GM19238 (cell line): ENCODE results near the gene TGDS.
"Not testable (repeated sequence)": the region's sequence is repeated elsewhere in the genome, so short reads cannot be mapped to it uniquely, and the experiment has no call there.

Source experiments
- DNase-seq: peaks from one replicate; pipeline ENCODE4 v3.0.0; 2011; ENCODE audit warnings: low spot score; ENCODE audit not compliant: insufficient read length

Gene TGDS

DNA sequence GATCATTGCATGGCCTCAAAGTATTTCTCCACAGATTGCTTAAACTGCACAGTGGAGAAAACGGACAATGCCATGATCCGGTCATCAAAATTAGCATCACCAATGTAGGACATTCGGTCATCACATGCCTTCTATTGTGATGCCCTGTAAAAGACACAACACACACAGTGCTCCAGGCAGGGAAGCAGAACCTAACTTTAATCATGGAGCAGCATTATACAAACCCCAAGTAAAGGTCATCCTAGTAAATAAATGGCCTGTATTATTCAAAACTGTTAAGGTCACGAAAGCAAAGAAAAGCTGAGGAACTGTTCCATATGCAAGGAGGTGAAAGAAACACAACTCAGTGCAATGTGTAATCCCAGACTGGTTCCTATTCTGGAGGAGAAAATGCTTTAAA, 42.2 kb downstream of the TGDS start:
- DNase-seq: no peak

DNA sequence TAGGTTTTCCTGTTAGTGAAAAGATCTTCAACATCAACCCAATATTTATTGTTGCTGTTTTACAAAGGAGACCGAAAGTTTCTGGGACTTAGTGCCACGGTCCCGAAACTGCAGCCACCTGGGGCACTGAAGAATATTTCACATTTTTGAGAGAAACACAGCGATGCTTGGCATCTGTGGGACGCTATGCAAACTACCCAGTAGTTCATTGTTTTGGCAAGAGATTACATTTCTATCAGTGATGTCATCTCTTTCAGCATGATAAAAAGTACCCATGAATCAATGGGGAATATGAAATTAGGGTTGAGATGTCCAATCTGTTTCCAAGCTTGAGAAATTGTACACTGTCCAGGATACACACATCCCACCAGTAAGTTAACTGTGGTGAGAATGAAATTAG, 43.9 kb downstream of the TGDS start:
- no peak for DNase-seq

DNA sequence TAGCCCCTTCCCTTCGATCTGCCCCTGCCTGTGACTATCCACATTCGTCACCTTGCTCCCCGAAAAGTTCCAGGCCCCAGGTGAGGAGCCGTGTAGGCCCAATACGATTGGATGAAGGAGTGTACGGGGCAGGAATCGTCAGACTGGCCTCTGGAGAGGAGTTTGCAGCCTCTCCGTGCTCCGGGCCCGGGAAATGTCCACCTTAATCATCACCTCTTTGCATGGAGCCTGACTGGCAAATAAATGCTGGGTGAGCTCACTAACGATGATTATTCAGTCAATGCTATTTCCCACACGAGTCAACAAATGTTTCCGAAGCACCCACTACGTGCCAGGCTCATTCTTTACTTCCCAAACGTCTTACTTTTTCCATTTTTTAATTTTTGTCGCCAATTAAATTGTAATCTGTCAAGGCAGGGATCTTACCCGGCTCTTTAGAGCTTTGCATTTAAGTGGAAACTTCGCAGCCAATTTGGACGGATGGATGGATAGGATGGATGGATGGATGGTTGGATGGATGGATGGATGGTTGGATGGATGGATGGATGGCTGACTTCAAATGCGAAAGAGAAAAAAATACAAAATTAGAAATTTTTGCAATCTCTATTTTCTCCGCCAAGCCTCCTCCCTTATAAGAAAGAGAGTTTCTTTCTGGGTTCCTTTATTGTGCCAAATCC, 45.8 kb downstream of the TGDS start:
- DNase-seq: no peak

DNA sequence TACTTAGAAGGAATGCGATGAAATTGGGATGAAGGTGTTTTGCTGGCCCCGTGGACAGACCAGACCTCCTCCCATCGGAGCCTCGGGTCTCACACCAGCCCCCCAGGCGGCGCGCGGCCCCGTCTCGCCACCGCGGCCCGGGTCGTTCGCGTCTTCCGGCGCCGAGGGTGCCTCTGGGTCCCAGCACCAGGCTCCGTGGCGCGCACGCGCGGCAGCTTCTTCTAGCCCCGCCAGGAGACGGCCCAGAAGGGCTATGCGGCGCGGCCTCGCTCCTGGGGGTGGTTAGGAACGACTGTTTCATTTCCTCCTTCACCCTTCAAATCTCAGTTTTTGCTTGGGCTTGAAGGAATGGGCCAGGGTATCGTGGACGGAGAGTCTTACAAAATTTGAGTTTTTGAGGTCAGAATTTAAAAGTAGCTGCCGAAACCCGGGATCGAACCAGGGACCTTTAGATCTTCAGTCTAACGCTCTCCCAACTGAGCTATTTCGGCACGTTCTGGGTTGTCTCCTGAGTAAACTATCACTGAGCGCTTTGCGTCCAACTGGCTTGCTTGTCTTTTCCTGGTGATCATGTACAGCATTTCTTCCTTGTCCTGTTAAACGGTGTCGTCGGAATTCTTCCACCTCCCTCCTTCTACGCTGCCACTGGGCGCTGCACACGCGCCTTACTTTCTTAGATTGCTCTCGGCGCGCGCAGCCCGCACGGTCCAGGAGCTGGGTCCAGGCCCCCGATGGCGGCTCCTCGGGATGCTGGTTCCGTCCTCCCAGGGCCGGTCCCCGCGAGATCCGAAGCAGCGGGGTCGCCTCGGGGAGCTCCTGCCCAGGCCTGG, 46.5 kb downstream of the TGDS start:
- DNase-seq: peak; percentile 87

DNA sequence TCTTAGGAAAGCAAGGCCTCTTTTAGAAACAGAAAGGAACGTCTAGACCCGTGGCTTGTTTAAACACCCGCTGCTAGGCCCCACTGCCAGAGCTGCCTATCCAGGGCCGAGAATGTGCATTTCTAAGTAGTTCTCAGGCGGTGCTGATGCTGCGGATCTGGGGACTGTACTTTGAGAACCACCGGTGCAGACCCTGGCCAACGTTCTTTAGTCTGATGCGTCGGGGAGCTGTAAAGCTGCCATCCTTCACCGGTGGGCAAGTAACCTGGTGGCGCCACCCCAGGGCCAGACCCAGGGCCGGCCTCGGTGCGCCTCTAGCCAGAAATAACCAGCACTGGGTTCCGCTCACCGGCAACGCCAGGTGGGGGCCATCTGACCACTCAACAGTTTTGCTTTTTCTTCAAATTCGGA, 47.1 kb downstream of the TGDS start:
- DNase-seq: no peak

DNA sequence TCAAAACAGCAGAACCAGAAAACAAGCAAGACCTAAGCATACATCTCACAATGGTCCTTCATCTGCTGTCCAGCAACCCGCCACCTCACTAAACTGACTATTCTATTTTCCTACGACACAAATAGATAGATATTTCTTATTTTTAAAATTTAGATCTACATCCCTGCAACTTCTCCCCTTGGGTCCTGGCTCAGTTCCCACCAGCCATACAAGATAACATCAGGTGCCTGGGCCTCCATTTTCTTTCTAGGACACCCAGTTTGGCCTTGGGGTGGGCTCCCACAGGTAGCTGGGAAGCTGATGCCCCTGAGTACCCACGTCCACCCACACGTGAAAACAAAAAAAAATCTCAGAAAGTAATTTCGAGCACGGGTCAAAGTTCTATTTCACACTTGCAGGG, 47.6 kb downstream of the TGDS start:
- no peak for DNase-seq

DNA sequence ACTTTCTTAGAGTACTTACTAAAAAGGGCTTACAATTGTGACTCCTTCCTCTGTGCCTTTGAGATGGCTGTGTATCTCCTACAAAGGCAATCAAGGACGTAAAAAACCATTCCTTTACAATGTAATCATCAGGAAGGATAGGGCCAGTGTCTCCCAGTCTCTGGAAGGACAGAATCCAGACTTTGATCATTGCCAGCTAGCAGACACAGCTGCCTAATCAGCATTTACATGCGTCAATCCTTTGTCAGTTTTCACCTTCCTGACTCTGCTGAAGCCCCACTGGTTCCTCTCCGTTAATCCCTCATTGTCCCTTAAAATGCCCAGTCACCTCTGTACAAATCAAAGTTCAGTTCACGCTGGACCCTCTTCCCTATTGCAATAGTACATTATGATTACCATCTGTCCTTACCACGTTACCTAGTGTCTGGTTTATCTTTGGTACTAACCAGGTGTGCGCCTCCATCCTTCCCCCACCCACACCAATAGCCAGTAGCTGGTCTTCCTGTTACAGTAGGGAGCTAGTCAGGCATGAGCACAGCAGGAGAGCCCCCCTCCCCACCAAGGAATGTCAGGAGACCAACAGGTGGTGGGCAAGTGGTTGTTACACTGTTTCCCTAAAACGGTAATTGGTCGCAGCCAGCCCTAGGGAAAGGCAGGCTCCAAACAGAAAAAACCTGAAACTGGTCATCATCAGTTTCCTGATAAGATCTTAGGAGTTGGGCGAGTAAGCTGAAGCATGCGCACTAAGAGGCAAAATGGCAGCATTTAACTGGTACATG, 49.7 kb downstream of the TGDS start:
- no peak for DNase-seq

DNA sequence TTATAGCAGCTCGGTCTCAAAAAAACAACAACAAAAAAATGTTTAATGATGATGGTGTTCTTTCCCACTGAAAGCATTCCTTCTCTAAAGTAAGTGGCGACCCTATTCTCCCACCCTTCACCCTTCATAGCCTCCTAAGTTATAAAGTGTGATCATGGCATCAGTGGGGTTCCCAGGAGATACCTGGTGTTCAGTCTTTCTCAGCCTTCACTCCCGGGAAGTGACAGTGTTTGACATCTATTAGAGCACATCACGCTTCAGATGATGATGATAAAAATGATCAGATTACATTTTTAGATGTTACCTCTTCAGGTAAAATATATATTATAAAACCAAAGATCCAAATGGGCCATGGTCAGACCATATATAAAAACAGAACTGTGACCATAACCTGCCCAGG, 51.0 kb downstream of the TGDS start:
- DNase-seq: no peak

DNA sequence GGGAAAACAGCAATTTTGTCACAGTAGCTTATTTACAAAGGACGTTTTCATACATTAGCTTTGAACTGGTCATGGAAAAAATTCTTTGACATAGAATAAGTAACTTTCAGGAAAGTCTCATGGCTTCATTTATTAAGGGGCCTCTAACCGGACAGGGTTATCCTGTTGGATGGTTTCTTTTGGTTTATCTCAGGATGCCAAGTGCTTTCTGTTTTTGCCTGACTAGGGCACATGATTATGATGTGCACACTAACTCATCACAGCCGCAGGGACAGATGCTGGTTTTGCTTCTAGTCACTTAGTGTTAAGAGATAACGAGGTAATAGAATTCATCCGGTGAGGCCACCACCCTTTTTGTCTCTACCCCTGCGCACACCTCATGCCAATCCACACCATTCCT, 53.0 kb downstream of the TGDS start:
- DNase-seq: no peak

DNA sequence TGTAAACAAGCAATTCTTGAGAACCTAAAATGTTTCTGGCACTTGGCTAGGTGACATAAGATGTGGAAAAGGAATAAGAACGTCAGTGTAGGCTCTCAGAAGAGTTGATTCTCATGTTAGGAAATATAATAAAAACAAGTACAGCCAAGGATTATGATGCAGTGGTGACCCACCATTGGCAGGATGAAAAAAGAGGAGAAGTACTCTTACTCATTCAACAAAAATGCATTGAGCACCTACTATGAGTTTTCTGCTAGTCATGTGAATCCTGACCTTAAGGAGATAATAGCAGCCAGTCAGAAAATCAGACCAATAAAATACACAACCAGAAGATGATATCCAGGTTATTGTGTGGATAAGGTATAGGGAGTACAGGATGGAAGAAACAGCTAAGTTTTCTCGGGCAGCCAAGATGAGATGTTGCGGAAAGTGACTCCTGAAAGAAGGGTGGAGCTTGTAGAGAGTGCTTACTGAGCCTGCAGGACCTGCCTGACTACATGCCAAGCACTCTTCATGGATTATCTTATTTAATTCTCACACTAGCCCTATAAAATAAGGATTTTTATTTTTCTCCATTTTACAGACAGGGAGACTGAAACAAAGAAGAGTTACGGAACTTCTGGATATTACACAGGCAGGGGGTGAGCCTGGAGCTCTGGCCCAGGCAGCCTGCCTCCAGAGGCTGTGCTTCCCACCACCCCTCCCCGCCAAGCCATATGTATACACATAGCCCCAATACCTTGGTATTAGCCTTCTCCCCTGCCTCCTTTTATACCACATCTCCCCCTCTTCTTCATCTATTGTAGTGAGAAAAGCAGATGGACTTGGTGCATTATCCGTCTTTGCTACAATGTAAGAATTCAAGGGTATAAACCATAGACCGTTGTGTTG, 58.0 kb downstream of the TGDS start:
- DNase-seq: no peak

DNA sequence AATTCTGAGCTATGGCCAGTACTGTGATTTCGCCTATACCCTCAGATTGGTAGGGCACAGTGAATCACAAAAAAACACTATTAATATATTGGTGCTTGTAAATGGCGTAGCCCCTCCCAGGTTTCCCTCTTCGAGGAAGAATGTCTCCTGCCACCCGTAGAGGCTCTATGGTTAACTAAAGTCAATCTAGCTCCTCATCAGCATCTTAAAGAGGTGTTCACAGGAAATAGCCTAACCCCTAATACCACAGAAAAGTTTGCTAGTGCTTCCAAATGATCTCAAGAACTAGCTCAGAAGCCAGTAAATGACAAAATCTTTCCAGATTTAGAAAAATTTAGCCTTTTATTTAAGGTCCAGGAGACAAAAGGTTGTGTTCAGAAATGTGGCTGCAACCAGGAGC, 60.2 kb downstream of the TGDS start:
- DNase-seq: no peak

DNA sequence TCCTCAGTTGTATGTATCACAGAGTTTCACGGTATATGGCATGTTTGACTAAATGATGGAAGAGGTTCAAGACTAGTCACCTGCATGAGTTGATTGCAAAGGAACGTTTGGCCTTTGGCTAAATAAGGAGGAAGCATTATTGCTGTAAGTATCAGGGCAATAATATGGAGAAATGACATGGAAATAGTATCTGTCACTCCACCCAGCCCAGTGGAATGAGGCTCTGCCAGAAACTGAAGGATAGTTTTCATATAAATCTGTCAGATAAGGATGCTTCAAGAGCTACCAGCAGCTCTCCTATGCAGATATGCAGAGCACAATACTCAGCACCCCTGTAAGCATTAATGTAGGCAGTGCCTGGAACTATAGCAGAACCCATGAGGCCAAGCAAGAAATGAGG, 60.7 kb downstream of the TGDS start:
- no peak for DNase-seq

DNA sequence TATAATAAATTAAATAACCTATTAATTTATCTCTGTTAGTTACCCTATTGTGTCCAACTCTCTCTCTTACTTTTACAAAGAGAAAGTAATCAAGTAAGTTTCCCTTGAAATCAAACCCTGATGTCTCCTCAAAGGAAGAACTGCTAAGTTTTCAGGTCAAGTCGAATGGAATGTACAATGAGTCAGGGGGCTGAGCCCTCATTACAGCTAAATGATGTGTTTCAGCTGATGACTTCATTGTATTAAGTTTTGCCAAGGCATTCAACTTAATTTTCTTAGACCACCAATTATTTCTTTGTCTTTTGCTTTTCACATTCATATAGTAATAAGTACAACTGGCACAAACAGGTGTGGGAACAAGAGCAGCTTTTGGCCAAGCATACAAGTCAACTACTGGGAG, 61.8 kb downstream of the TGDS start:
- DNase-seq: no peak

DNA sequence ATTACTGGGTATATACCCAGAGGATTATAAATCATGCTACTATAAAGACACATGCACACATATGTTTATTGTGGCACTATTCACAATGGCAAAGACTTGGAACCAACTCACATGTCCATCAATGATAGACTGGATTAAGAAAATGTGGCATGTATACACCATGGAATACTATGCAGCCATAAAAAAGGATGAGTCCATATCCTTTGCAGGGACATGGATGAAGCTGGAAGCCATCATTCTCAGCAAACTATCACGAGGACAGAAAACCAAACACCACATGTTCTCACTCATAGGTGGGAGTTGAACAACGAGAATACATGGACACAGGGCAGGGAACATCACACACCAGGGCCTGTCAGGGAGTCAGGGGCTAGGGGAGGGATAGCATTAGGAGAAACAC, 63.7 kb downstream of the TGDS start:
- not testable (repeated sequence) for DNase-seq

DNA sequence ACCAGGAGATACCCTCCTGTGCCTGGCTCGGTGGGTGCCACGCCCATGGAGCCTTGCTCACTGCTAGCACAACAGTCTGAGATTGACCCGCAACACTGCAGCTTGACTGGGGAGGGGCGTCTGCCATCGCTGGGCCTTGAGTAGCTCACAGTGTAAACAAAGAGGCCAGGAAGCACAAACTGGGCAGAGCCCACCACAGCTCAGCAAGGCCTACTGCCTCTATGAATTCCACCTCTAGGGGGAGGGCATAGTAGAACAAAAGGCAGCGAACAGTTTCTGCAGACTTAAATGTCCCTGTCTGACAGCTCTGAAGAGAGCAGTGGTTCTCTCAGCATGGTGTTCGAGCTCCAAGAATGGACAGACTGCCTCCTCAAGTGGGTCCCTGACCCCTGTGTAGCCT, 69.0 kb downstream of the TGDS start:
- DNase-seq: not testable (repeated sequence)

DNA sequence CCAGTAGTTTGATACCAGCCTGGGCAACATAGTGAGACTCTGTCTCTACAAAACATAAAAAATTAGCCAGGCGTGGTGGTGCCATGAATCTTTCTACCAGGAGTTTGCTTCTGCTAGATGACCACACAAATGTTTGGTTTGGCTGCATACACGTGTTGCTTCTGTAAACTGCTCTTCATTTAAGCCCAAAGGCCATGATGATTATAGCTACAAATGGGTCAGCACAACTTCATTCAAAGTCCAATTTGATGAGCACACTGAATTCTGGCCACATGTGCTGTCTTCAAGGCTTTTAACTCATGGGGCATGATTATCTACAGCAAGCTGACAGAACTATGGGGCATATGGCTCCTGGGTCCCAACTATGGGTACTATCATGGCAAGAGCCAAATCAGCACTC, 70.2 kb downstream of the TGDS start:
- no peak for DNase-seq

DNA sequence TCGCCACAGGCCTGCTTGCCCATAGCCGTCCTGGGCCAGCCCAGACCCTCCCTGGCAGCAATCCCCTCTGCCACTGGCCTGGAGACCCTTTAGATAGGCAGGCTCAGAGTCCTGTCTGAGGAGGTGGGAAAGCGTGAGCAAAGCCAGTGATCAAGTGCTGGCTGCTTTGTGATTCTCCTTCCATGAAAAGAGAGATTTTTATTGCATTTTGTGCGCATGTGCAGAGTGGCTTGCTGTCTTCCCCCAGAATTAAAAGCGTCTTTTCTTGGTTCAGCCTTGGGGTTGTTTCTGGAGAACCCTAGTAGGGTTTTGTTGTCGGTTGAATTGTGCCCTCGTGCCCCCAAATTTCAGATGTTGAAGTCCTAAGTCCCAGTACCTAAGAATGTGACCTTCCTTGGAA, 71.5 kb downstream of the TGDS start:
- no peak for DNase-seq
